H1 (cell line): ENCODE results near the gene NOTUM. TPM values are rescaled to one million over a fixed set of nuclear protein-coding genes. Genes with fewer than 3 reads are reported as not detected.

ENCODE experiments used
- CTCF ChIA-PET: fragments of 300-600 bp; sonication (Branson Sonifier 250); formaldehyde crosslinking; loops from one replicate; lab custom pipeline; 2021; ENCODE audit not compliant: partially characterized antibody; lab: Charles Lee
- POLR2A ChIA-PET: fragments of 300-600 bp; sonication (Branson Sonifier 250); formaldehyde crosslinking; loops from one replicate; lab custom pipeline; 2021; ENCODE audit warnings: inconsistent platforms; ENCODE audit not compliant: partially characterized antibody; lab: Charles Lee
- DNase-seq, 2 experiments: peaks; one replicate each; pipeline versions ENCODE4 v3.0.0 to v3.0.0-alpha.2; 2010 to 2022; ENCODE audit warnings: low spot score in 2 of 2, low read depth in 1 of 2, mixed read lengths in 1 of 2
- FAIRE-seq: peaks from 2 replicates; lab custom pipeline; 2011; peaks lifted over from hg19 to GRCh38; lab: Jason Lieb, UNC
- H2AFZ ChIP-seq: 2 replicates; pipeline ENCODE4 v1.8.1; 2012; ENCODE audit warnings: low read length, inconsistent platforms
- H2AK5ac ChIP-seq: 2 replicates; pipeline ENCODE4 v1.6.1; 2013; ENCODE audit warnings: low read depth, low read length
- H2BK120ac ChIP-seq: replicated peaks from 2 replicates; pipeline ENCODE3; 2013; ENCODE audit warnings: low read depth, low read length, inconsistent platforms
- H2BK12ac ChIP-seq: 2 replicates; pipeline ENCODE4 v1.6.1; 2013; ENCODE audit warnings: low read depth, low read length
- H2BK15ac ChIP-seq: 2 replicates; pipeline ENCODE4 v1.6.1; 2013; ENCODE audit warnings: low read length
- H2BK20ac ChIP-seq: 2 replicates; pipeline ENCODE4 v1.6.1; 2013; ENCODE audit warnings: low read length
- H2BK5ac ChIP-seq: 2 replicates; pipeline ENCODE4 v1.6.1; 2013; ENCODE audit warnings: low read depth, low read length
- H3K14ac ChIP-seq: 2 replicates; pipeline ENCODE4 v1.6.1; 2013; ENCODE audit warnings: inconsistent platforms; ENCODE audit not compliant: insufficient read length
- H3K18ac ChIP-seq: 2 replicates; pipeline ENCODE4 v1.6.1; 2013; ENCODE audit warnings: low read length; ENCODE audit errors: extremely low read depth
- H3K23ac ChIP-seq: 2 replicates; pipeline ENCODE4 v1.6.1; 2013; ENCODE audit warnings: inconsistent platforms; ENCODE audit not compliant: insufficient read length
- H3K23me2 ChIP-seq: 2 replicates; pipeline ENCODE4 v1.6.1; 2013; ENCODE audit warnings: low read depth, low read length
- H3K27ac ChIP-seq: 2 replicates; pipeline ENCODE4 v1.6.1; 2011; ENCODE audit warnings: low read depth, low read length, inconsistent platforms
- H3K27me3 ChIP-seq, 4 experiments: replicated peaks in 1 of 4; 1 replicate in 1 of 4; 2 replicates in 3 of 4; pipeline versions ENCODE4 v1.6.1 to v1.8.1; 2011 to 2013; ENCODE audit warnings: low read length in 3 of 4, mild to moderate bottlenecking in 3 of 4, inconsistent platforms in 2 of 4, mixed read lengths in 2 of 4, moderate library complexity in 1 of 4; ENCODE audit not compliant: control insufficient read depth in 3 of 4, insufficient read depth in 3 of 4; ENCODE audit errors: extremely low read depth in 1 of 4
- H3K36me3 ChIP-seq, 4 experiments: 2 replicates each; pipeline versions ENCODE4 v1.6.1 to v1.8.1; 2011 to 2013; ENCODE audit warnings: mild to moderate bottlenecking in 4 of 4, low read length in 3 of 4, moderate library complexity in 2 of 4, control low read depth in 1 of 4, inconsistent platforms in 1 of 4; ENCODE audit not compliant: insufficient read depth in 4 of 4, control insufficient read depth in 2 of 4
- H3K4ac ChIP-seq: replicated peaks from 2 replicates; pipeline ENCODE3; 2013; ENCODE audit warnings: low read length, low read depth, mixed read lengths, inconsistent platforms; ENCODE audit not compliant: insufficient read length
- H3K4me1 ChIP-seq, 4 experiments: replicated peaks in 1 of 4; 1 replicate in 1 of 4; 2 replicates in 3 of 4; pipeline versions ENCODE4 v1.6.1 to v1.8.1; 2011 to 2013; ENCODE audit warnings: low read length in 3 of 4, inconsistent platforms in 2 of 4, mixed read lengths in 1 of 4; ENCODE audit not compliant: insufficient read depth in 4 of 4, control insufficient read depth in 3 of 4
- H3K4me2 ChIP-seq, 2 experiments: 2 replicates each; pipeline versions ENCODE4 v1.6.1 to v1.8.1; 2011 to 2013; ENCODE audit warnings: low read depth in 2 of 2, low read length in 2 of 2, control low read depth in 1 of 2, inconsistent platforms in 1 of 2, mild to moderate bottlenecking in 1 of 2; ENCODE audit not compliant: insufficient read depth in 1 of 2
- H3K4me3 ChIP-seq, 4 experiments: fragments of 200-600, 300-600 bp in 1 of 4; sonication (generic), shearing (Covaris generic), sonication (Bioruptor Twin) in 1 of 4; 2 replicates each; pipeline versions ENCODE4 v1.5.1 to v1.8.1; 2011 to 2016; ENCODE audit warnings: low read length in 4 of 4, low read depth in 3 of 4, control low read depth in 2 of 4, inconsistent platforms in 2 of 4, mild to moderate bottlenecking in 2 of 4, mixed read lengths in 1 of 4, moderate library complexity in 1 of 4; ENCODE audit not compliant: insufficient read depth in 2 of 4; ENCODE audit errors: extremely low read depth in 1 of 4
- H3K56ac ChIP-seq: replicated peaks from 2 replicates; pipeline ENCODE3; 2013; ENCODE audit warnings: low read depth, mild to moderate bottlenecking, mixed read lengths, low read length, inconsistent platforms; ENCODE audit not compliant: insufficient read length
- H3K79me1 ChIP-seq: 2 replicates; pipeline ENCODE4 v1.6.1; 2013; ENCODE audit warnings: low read depth, low read length, control low read depth
- H3K79me2 ChIP-seq, 2 experiments: 2 replicates each; pipeline versions ENCODE4 v1.6.1 to v1.8.1; 2012 to 2013; ENCODE audit warnings: low read length in 2 of 2, mild to moderate bottlenecking in 2 of 2, inconsistent platforms in 1 of 2; ENCODE audit not compliant: insufficient read depth in 2 of 2, control insufficient read depth in 1 of 2
- H3K9ac ChIP-seq, 4 experiments: replicated peaks in 1 of 4; 1 replicate in 1 of 4; 2 replicates in 3 of 4; pipeline versions ENCODE4 v1.6.1 to v1.8.1; 2011 to 2013; ENCODE audit warnings: low read depth in 3 of 4, low read length in 3 of 4, control low read depth in 2 of 4, mild to moderate bottlenecking in 2 of 4, moderate library complexity in 2 of 4, inconsistent platforms in 1 of 4; ENCODE audit errors: extremely low read depth in 1 of 4
- H3K9me3 ChIP-seq, 2 experiments: 2 replicates each; pipeline versions ENCODE4 v1.6.1 to v1.8.1; 2012 to 2013; ENCODE audit warnings: mild to moderate bottlenecking in 2 of 2, moderate library complexity in 2 of 2, control low read depth in 1 of 2, inconsistent platforms in 1 of 2, low read depth in 1 of 2, low read length in 1 of 2, mixed read lengths in 1 of 2; ENCODE audit not compliant: insufficient read depth in 2 of 2
- H4K20me1 ChIP-seq, 2 experiments: replicated peaks in 1 of 2; 2 replicates each; pipeline versions ENCODE3 to v1.8.1; 2011 to 2013; ENCODE audit warnings: inconsistent platforms in 2 of 2, low read length in 2 of 2, mild to moderate bottlenecking in 1 of 2; ENCODE audit not compliant: insufficient read depth in 2 of 2, control insufficient read depth in 1 of 2
- H4K5ac ChIP-seq: 2 replicates; pipeline ENCODE4 v1.6.1; 2013; ENCODE audit warnings: low read length, low read depth, mixed read lengths, inconsistent platforms; ENCODE audit not compliant: insufficient read length
- H4K8ac ChIP-seq: 2 replicates; pipeline ENCODE4 v1.8.0; 2013; ENCODE audit warnings: mild to moderate bottlenecking, moderate library complexity, low read length, inconsistent platforms; ENCODE audit not compliant: insufficient read depth; ENCODE audit errors: extremely low read depth
- H4K91ac ChIP-seq: replicated peaks from 2 replicates; pipeline ENCODE3; 2013; ENCODE audit warnings: low read length, mixed read lengths, inconsistent platforms; ENCODE audit not compliant: insufficient read length
- CHD1 ChIP-seq: IDR thresholded peaks from 2 replicates; pipeline ENCODE4 v1.6.1; 2012; ENCODE audit warnings: low read depth, low read length, improper control_type of control experiment
- CTBP2 ChIP-seq: IDR thresholded peaks from 2 replicates; pipeline ENCODE4 v1.7.0; 2011; ENCODE audit warnings: borderline replicate concordance, mild to moderate bottlenecking, moderate library complexity, mixed read lengths, low read length; ENCODE audit not compliant: insufficient read depth, insufficient read length
- EZH2 ChIP-seq: fragments of 200-600 bp; sonication (generic); IDR thresholded peaks from 2 replicates; pipeline ENCODE4 v1.7.1; 2012; ENCODE audit warnings: low read depth, mild to moderate bottlenecking, moderate library complexity, low read length, inconsistent platforms; ENCODE audit not compliant: severe bottlenecking
- FOSL1 ChIP-seq: IDR thresholded peaks from 2 replicates; pipeline ENCODE4 v1.6.1; 2011; ENCODE audit warnings: mild to moderate bottlenecking, low read depth, low read length, moderate library complexity; ENCODE audit not compliant: insufficient read depth
- HDAC2 ChIP-seq, 2 experiments: fragments of 300-600 bp in 1 of 2; sonication (generic) in 1 of 2; IDR thresholded peaks; 2 replicates each; pipeline ENCODE4 v1.6.1; 2011 to 2012; ENCODE audit warnings: low read depth in 2 of 2, low read length in 2 of 2, mild to moderate bottlenecking in 2 of 2, moderate library complexity in 2 of 2, borderline replicate concordance in 1 of 2, inconsistent platforms in 1 of 2
- PHF8 ChIP-seq: fragments of 200-600 bp; sonication (generic); conservative IDR thresholded peaks from 2 replicates; pipeline ENCODE4 v1.7.1; 2012; ENCODE audit warnings: low read depth, mild to moderate bottlenecking, inconsistent platforms, low read length, moderate library complexity
- POLR2AphosphoS5 ChIP-seq: IDR thresholded peaks from 2 replicates; pipeline ENCODE4 v1.6.1; 2011; ENCODE audit warnings: low read depth, low read length
- SP4 ChIP-seq: IDR thresholded peaks from 2 replicates; pipeline ENCODE4 v1.6.1; 2012; ENCODE audit warnings: low read length, inconsistent platforms
- TAF1 ChIP-seq: IDR thresholded peaks from 2 replicates; pipeline ENCODE4 v1.6.1; 2011; ENCODE audit warnings: mild to moderate bottlenecking, low read depth, low read length
- TAF7 ChIP-seq: optimal IDR thresholded peaks from 2 replicates; pipeline ENCODE3; 2011; ENCODE audit warnings: low read depth, mild to moderate bottlenecking, inconsistent platforms, low read length, moderate library complexity, borderline replicate concordance
- TBP ChIP-seq: IDR thresholded peaks from 2 replicates; pipeline ENCODE4 v1.6.1; 2011; ENCODE audit warnings: low read depth, low read length, improper control_type of control experiment
- TCF12 ChIP-seq: IDR thresholded peaks from 2 replicates; pipeline ENCODE4 v1.6.1; 2011; ENCODE audit warnings: low read depth, mild to moderate bottlenecking, low read length
- WGBS, 2 experiments: shearing (Covaris generic) in 1 of 2; methylation state at CpG; one replicate each; pipeline versions ENCODE4 v1.1.6 to v1.1.7; 2013 to 2015; ENCODE audit warnings: low lambda C conversion rate in 2 of 2, mixed read lengths in 2 of 2, inconsistent platforms in 1 of 2, low coverage in 1 of 2, missing lambda C conversion rate in 1 of 2; ENCODE audit not compliant: insufficient replicate concordance in 2 of 2, insufficient coverage in 1 of 2, insufficient read length in 1 of 2; ENCODE audit errors: extremely low coverage in 1 of 2, missing lambda C conversion rate in 1 of 2; 5-methylcytosine and 5-hydroxymethylcytosine counted together
- polyA plus RNA-seq, 7 experiments: library from polyadenylated mRNA; depleted of rRNA in 3 of 7; stranded (reverse) in 5 of 7; unstranded in 2 of 7; fragments of >200 nt in 5 of 7; fragments of 200-250 nt in 2 of 7; gene quantifications; 1 replicate in 5 of 7; 2 replicates in 1 of 7; 4 replicates in 1 of 7; pipeline versions ENCODE4 v1.2.1 to v1.2.3, GENCODE V29; 2011 to 2013; ENCODE audit warnings: missing spikeins in 2 of 7, mixed read lengths in 2 of 7
- total RNA-seq: library from RNA; stranded (reverse); fragmentation: NEBNext Ultra II Directional; extraction: Animal tissue kit (Norgen Biotek cat#: 25700); gene quantifications from 2 replicates; pipeline ENCODE4 v1.2.1, GENCODE V29; 2021

The NOTUM gene
- total and polyA plus RNA-seq, 2 of the 8 experiments (the other 6 are each of a cell fraction or from before 2014, with no cell fraction given): 0.45 to 0.76 TPM

DNA sequence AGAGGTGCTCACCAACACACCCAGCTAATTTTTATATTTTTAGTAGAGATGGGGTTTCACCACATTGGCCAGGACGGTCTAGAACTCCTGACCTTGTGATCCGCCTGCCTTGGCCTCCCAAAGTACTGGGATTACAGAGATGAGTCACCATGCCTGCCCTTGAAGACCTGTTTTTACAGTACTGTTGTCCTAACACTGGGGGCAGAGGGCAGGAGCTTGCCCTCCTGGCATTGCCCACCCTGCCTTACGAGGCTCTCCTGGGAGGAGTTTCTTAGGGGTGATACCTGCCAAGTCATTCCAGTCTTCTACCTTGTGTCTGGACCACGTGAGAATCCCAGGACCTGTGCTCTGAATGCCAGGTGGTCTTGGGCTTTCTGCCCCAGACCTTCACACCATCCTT lies 19.1 kb upstream of the NOTUM start:
- peaks cover 3% of the 10 kb centered on the region; the same call in 1 of the 2 replicates for H3K79me1 ChIP-seq
- no peak overlapping the region for H3K27ac ChIP-seq
- FAIRE-seq: no peak
- no peak overlapping the region for H3K4me2 ChIP-seq
- no peak overlapping the region for H2BK5ac ChIP-seq
- no peak overlapping the region for H4K8ac ChIP-seq
- H2AFZ ChIP-seq: no peak overlapping the region
- peaks cover 0 to 7% (median 6%) of the 10 kb centered on the region in 4 experiments; a peak in 5 of 7 replicates for H3K4me1 ChIP-seq
- H3K36me3 ChIP-seq: peaks cover 0 to 17% (median 10%) of the 10 kb centered on the region in 4 experiments; a peak in 5 of 8 replicates
- no peak overlapping the region for H3K4me3 ChIP-seq
- H3K56ac ChIP-seq: no peak overlapping the region
- H3K23me2 ChIP-seq: peaks cover 11% of the 10 kb centered on the region; the same call in 1 of the 2 replicates
- H4K91ac ChIP-seq: no peak overlapping the region
- H3K9me3 ChIP-seq: no peaks in the 10 kb centered on the region
- H3K18ac ChIP-seq: no peak overlapping the region
- H3K9ac ChIP-seq: no peak overlapping the region
- no peak overlapping the region for H2BK12ac ChIP-seq
- no peak overlapping the region for H2BK15ac ChIP-seq
- H3K14ac ChIP-seq: no peak overlapping the region
- H2BK120ac ChIP-seq: no peak overlapping the region
- peaks cover 0 to 16% (median 12%) of the 10 kb centered on the region in 4 experiments; a peak in 5 of 7 replicates for H3K27me3 ChIP-seq
- ChIA-PET CTCF (interaction anchor here (0.6 to 1.1 kb wide), 4 partner anchors 13 to 1720 kb away, joined by 3 to 4 read pairs (median 3); no protein-coding TSS in a partner anchor), POLR2A (interaction anchor here (0.5 to 5.8 kb wide), 5 partner anchors 9 to 249 kb away, joined by 3 to 40 read pairs (median 4); no protein-coding TSS in a partner anchor)
- 0 out of 4 replicates have a peak, but pooled peaks cover 0 to 4% of the 10 kb centered on the region in 2 experiments for H3K79me2 ChIP-seq
- peaks cover 0 to 4% of the 10 kb centered on the region in 2 experiments for H4K20me1 ChIP-seq
- no peak for DNase-seq
- H2BK20ac ChIP-seq: no peak overlapping the region
- WGBS, 2 experiments: 89% methylated on average over 4 of the region's 4 CpGs; no CpG with 5 or more reads in 1 of the 2 experiments
- H4K5ac ChIP-seq: no peak overlapping the region
- no peak overlapping the region for H2AK5ac ChIP-seq
- H3K4ac ChIP-seq: no peak overlapping the region
- no peak overlapping the region for H3K23ac ChIP-seq
- no peak for TF ChIP-seq POLR2AphosphoS5
- TF ChIP-seq TAF1: no peak
- no peak for TF ChIP-seq TAF7
- TF ChIP-seq EZH2: no peak
- no peak for TF ChIP-seq CTBP2
- no peak for TF ChIP-seq TCF12
- TF ChIP-seq FOSL1: no peak
- TF ChIP-seq SP4: no peak
- TF ChIP-seq PHF8: no peak
- no peak for TF ChIP-seq TBP
- TF ChIP-seq HDAC2 (IDR thresholded peaks at IDR 0.05; ENCODE audit: borderline replicate concordance in 1 of 2, low read depth in 2 of 2, low read length in 2 of 2): no peak
- TF ChIP-seq CHD1: no peak
